Vagina (tissue), 2 donors: ENCODE results near the gene TRUB1. TPM values are rescaled to one million over a fixed set of nuclear protein-coding genes. Genes with fewer than 3 reads are reported as not detected.

Source experiments
- DNase-seq, 2 donors: peaks; one replicate each; pipeline ENCODE4 v3.0.0-alpha.2; 2017; ENCODE audit errors: extremely low spot score in 2 of 2
- H3K27ac ChIP-seq: fragments of 200-600 bp; sonication (generic); one replicate; pipeline ENCODE4 v1.5.1; 2019
- H3K27me3 ChIP-seq: fragments of 200-600 bp; sonication (generic); one replicate; pipeline ENCODE4 v1.5.1; 2019
- H3K36me3 ChIP-seq, 2 donors: fragments of 200-600 bp; sonication (generic); one replicate each; pipeline ENCODE4 v1.5.1; 2017 to 2019
- H3K4me1 ChIP-seq: fragments of 200-600 bp; sonication (generic); one replicate; pipeline ENCODE4 v1.5.1; 2019
- H3K4me3 ChIP-seq, 2 donors: fragments of 200-600 bp; sonication (generic); 1 replicate in 1 of 2; 2 replicates in 1 of 2; pipeline ENCODE4 v1.5.1; 2016 to 2019
- H3K9me3 ChIP-seq: fragments of 200-600 bp; sonication (generic); one replicate; pipeline ENCODE4 v1.5.1; 2019
- CTCF ChIP-seq, 3 experiments: fragments of 450-650 bp in 2 of 3; fragments of 200-600 bp in 1 of 3; sonication (generic) in 1 of 3; IDR thresholded peaks; one replicate each; pipeline ENCODE4 v1.5.1; 2017 to 2019; ENCODE audit warnings: antibody characterized with exemption in 3 of 3, mild to moderate bottlenecking in 2 of 3, moderate library complexity in 2 of 3
- POLR2A ChIP-seq, 2 donors: fragments of 450-650 bp; IDR thresholded peaks; one replicate each; pipeline ENCODE4 v1.6.1; 2017; ENCODE audit warnings: antibody characterized with exemption in 2 of 2, mild to moderate bottlenecking in 2 of 2, moderate library complexity in 2 of 2
- POLR2AphosphoS5 ChIP-seq, 2 donors: sonication (generic); formaldehyde crosslinking; IDR thresholded peaks; one replicate each; pipeline ENCODE4 v1.9.0; 2017; ENCODE audit warnings: antibody characterized with exemption in 2 of 2, mild to moderate bottlenecking in 2 of 2, low read depth in 1 of 2; ENCODE audit not compliant: insufficient read depth in 1 of 2
- intact Hi-C: fragments of 100-400 bp; cut with DNase I; formaldehyde crosslinking; loops from one replicate; pipeline ENCODE4 v1.15.1; 2023
- total RNA-seq: library from RNA; depleted of rRNA; stranded (reverse); fragments of >200 nt; gene quantifications from one replicate; pipeline ENCODE4 v1.2.3, GENCODE V29; 2016

The TRUB1 gene
- total RNA-seq, 1 donor from 2014 or later = 30.2 TPM

DNA sequence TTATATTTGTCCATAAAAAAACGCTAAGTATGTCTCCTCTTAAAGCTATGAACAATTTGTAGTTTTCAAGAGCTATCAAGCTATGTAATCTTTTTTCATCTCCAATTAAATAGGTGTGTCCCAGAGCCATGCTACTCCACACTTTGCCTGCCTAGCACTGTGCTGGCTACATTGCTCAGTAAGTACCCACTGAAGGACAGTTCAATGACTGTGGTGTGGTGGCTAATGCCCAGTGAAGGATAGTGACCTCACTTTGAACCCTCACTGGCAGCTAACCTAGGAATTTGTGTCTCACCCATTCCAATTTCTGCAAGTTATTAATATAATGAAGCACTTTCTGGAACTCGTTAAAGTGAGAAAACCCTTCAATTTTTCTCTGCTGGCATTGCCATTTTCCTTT lies 14.4 kb upstream of the TRUB1 start:
- no peak for DNase-seq
- no peaks in the 10 kb centered on the region for H3K4me1 ChIP-seq
- no peaks in the 10 kb centered on the region for H3K9me3 ChIP-seq
- TF ChIP-seq CTCF (IDR thresholded peaks at IDR 0.05) (no peak), POLR2A (IDR thresholded peaks at IDR 0.05) (no peak), POLR2AphosphoS5 (IDR thresholded peaks at IDR 0.05; ENCODE audit: insufficient read depth in 1 of 2, low read depth in 1 of 2) (no peak)
- no peak overlapping the region for H3K27ac ChIP-seq
- no peak overlapping the region for H3K4me3 ChIP-seq
- H3K36me3 ChIP-seq = no peaks in the 10 kb centered on the region
- H3K27me3 ChIP-seq = no peaks in the 10 kb centered on the region
- intact Hi-C loops = no loop called here

- intact Hi-C loops = no loop called here
- no peaks in the 10 kb centered on the region for H3K27me3 ChIP-seq
Measured at GRCh38 chr10:114925587-114926586, 12.1 kb upstream of the TRUB1 start.

DNA sequence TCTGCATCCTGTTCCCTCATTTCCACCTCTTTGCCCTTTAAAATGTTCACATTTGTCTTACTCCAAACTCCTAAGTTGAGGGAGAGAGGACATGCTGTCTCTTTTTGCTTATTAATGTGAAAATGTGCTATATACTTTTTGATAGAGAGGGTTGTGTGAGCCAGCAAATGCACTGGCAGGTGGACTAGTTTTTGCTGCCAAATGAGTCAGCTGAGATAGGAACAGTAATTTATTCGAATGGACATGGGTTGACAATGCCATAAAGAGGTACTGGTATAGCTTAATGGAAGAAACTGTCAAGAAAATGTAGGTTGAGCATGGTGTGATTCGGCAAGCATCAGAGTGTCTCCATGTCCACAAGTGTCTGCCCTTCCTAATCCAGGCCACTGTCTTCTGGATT lies 9.2 kb upstream of the TRUB1 start:
- Histone ChIP-seq H3K27ac (no peak overlapping the region), H3K4me1 (no peaks in the 10 kb centered on the region), H3K27me3 (no peaks in the 10 kb centered on the region), H3K36me3 (no peaks in the 10 kb centered on the region), H3K4me3 (no peak overlapping the region), H3K9me3 (no peaks in the 10 kb centered on the region)
- TF ChIP-seq CTCF (IDR thresholded peaks at IDR 0.05) (no peak), POLR2AphosphoS5 (IDR thresholded peaks at IDR 0.05; ENCODE audit: insufficient read depth in 1 of 2, low read depth in 1 of 2) (no peak), POLR2A (IDR thresholded peaks at IDR 0.05) (no peak)
- intact Hi-C loops = no loop called here
- DNase-seq = no peak

More at GRCh38 chr10:114925587-114926586, 12.1 kb upstream of the TRUB1 start:
- Histone ChIP-seq H3K9me3 (no peaks in the 10 kb centered on the region), H3K36me3 (no peaks in the 10 kb centered on the region), H3K4me3 (no peak overlapping the region), H3K27ac (no peak overlapping the region), H3K4me1 (no peaks in the 10 kb centered on the region)
- no peak for TF ChIP-seq POLR2AphosphoS5 (IDR thresholded peaks at IDR 0.05; ENCODE audit: insufficient read depth in 1 of 2, low read depth in 1 of 2)
- no peak for TF ChIP-seq POLR2A (IDR thresholded peaks at IDR 0.05)
- TF ChIP-seq CTCF (IDR thresholded peaks at IDR 0.05) = no peak
- no peak for DNase-seq

- no peak for DNase-seq
- intact Hi-C loops = no loop called here
- H3K4me3 ChIP-seq = no peak overlapping the region
- H3K36me3 ChIP-seq = no peaks in the 10 kb centered on the region
- H3K27me3 ChIP-seq = no peaks in the 10 kb centered on the region
- H3K27ac ChIP-seq = no peak overlapping the region
- H3K4me1 ChIP-seq = no peaks in the 10 kb centered on the region
- no peak for TF ChIP-seq POLR2A (IDR thresholded peaks at IDR 0.05)
- no peak for TF ChIP-seq POLR2AphosphoS5 (IDR thresholded peaks at IDR 0.05; ENCODE audit: insufficient read depth in 1 of 2, low read depth in 1 of 2)
- TF ChIP-seq CTCF (IDR thresholded peaks at IDR 0.05) = no peak
- H3K9me3 ChIP-seq = no peaks in the 10 kb centered on the region
Measured at GRCh38 chr10:114930320-114930719, 7.7 kb upstream of the TRUB1 start.
